ENCODE results near the gene KCNH1.

Gene KCNH1

GRCh38 chr1:210819266-210819665 is 314.7 kb downstream of the KCNH1 start:
- Histone ChIP-seq H2AFZ (ENCODE audit: low read depth) (no peak overlapping the region), H3K27me3 (ENCODE audit: insufficient read depth, low read depth) (no peaks in the 10 kb centered on the region), H3K79me2 (ENCODE audit: insufficient read depth, low read depth) (no peaks in the 10 kb centered on the region), H3K36me3 (ENCODE audit: insufficient read depth) (no peaks in the 10 kb centered on the region), H3K4me2 (no peak overlapping the region), H3K4me1 (ENCODE audit: low read depth, poor library complexity, severe bottlenecking) (no peaks in the 10 kb centered on the region), H3K9ac (no peak overlapping the region), H3K27ac (no peak overlapping the region), H3K4me3 (IDR thresholded peaks at IDR 0.05; ENCODE audit: insufficient read depth, low read depth, low read length) (no peak overlapping the region), H4K20me1 (ENCODE audit: insufficient read depth) (no peaks in the 10 kb centered on the region)
- no peak for TF ChIP-seq CTCF (conservative IDR thresholded peaks at IDR 0.05; ENCODE audit: low read depth, low read length)

GRCh38 chr1:210817385-210818275 is 316.3 kb downstream of the KCNH1 start:
- Histone ChIP-seq H3K4me3 (IDR thresholded peaks at IDR 0.05; ENCODE audit: insufficient read depth, low read depth, low read length) (no peak overlapping the region), H2AFZ (ENCODE audit: low read depth) (no peak overlapping the region), H3K4me1 (ENCODE audit: low read depth, poor library complexity, severe bottlenecking) (no peaks in the 10 kb centered on the region), H3K27me3 (ENCODE audit: insufficient read depth, low read depth) (no peaks in the 10 kb centered on the region), H3K9ac (no peak overlapping the region), H3K4me2 (no peak overlapping the region), H4K20me1 (ENCODE audit: insufficient read depth) (no peaks in the 10 kb centered on the region), H3K36me3 (ENCODE audit: insufficient read depth) (no peaks in the 10 kb centered on the region), H3K79me2 (ENCODE audit: insufficient read depth, low read depth) (no peaks in the 10 kb centered on the region), H3K27ac (no peak overlapping the region)
- TF ChIP-seq CTCF (conservative IDR thresholded peaks at IDR 0.05; ENCODE audit: low read depth, low read length) = no peak

GRCh38 chr1:210815641-210816550 is 318.1 kb downstream of the KCNH1 start:
- H4K20me1 ChIP-seq (ENCODE audit: insufficient read depth) = no peaks in the 10 kb centered on the region
- no peaks in the 10 kb centered on the region for H3K27me3 ChIP-seq (ENCODE audit: insufficient read depth, low read depth)
- no peaks in the 10 kb centered on the region for H3K4me1 ChIP-seq (ENCODE audit: low read depth, poor library complexity, severe bottlenecking)
- no peak overlapping the region for H3K4me2 ChIP-seq
- no peaks in the 10 kb centered on the region for H3K36me3 ChIP-seq (ENCODE audit: insufficient read depth)
- H2AFZ ChIP-seq (ENCODE audit: low read depth) = no peak overlapping the region
- no peak overlapping the region for H3K4me3 ChIP-seq (IDR thresholded peaks at IDR 0.05; ENCODE audit: insufficient read depth, low read depth, low read length)
- TF ChIP-seq CTCF (conservative IDR thresholded peaks at IDR 0.05; ENCODE audit: low read depth, low read length) = no peak
- H3K27ac ChIP-seq = no peak overlapping the region
- H3K79me2 ChIP-seq (ENCODE audit: insufficient read depth, low read depth) = no peaks in the 10 kb centered on the region
- H3K9ac ChIP-seq = no peak overlapping the region

- Histone ChIP-seq H2AFZ (ENCODE audit: low read depth) (no peak overlapping the region), H3K4me2 (no peak overlapping the region), H3K27me3 (ENCODE audit: insufficient read depth, low read depth) (no peaks in the 10 kb centered on the region), H3K9ac (no peak overlapping the region), H3K4me3 (IDR thresholded peaks at IDR 0.05; ENCODE audit: insufficient read depth, low read depth, low read length) (no peak overlapping the region), H3K79me2 (ENCODE audit: insufficient read depth, low read depth) (no peaks in the 10 kb centered on the region), H3K4me1 (ENCODE audit: low read depth, poor library complexity, severe bottlenecking) (no peaks in the 10 kb centered on the region), H3K27ac (no peak overlapping the region), H3K36me3 (ENCODE audit: insufficient read depth) (no peaks in the 10 kb centered on the region), H4K20me1 (ENCODE audit: insufficient read depth) (no peaks in the 10 kb centered on the region)
- TF ChIP-seq CTCF (conservative IDR thresholded peaks at IDR 0.05; ENCODE audit: low read depth, low read length) = no peak
Observed at GRCh38 chr1:210814382-210815123, 319.4 kb downstream of the KCNH1 start.
